Mesenchymal stem cell (in vitro differentiated cells and primary cell): ENCODE results near the gene RAET1G.
"Not testable (repeated sequence)": the region's sequence is repeated elsewhere in the genome, so short reads cannot be mapped to it uniquely, and the experiment has no call there.

Experiments
- DNase-seq: peaks from one replicate; pipeline ENCODE4 v3.0.0-alpha.2; 2013
- H2AFZ ChIP-seq: one replicate; pipeline ENCODE4 v1.6.1; 2013; ENCODE audit warnings: low read depth, mild to moderate bottlenecking, control low read depth, inconsistent platforms, low read length, moderate library complexity
- H2AK5ac ChIP-seq: 2 replicates; pipeline ENCODE4 v1.6.1; 2013; ENCODE audit warnings: low read length, moderate library complexity, mild to moderate bottlenecking, inconsistent platforms; ENCODE audit not compliant: severe bottlenecking
- H2BK120ac ChIP-seq: one replicate; pipeline ENCODE4 v1.6.1; 2013; ENCODE audit warnings: low read depth, mild to moderate bottlenecking, inconsistent platforms, low read length, moderate library complexity
- H2BK12ac ChIP-seq, 2 experiments: one replicate each; pipeline ENCODE4 v1.6.1; 2013; ENCODE audit warnings: inconsistent platforms in 2 of 2, low read length in 2 of 2, mild to moderate bottlenecking in 2 of 2, moderate library complexity in 2 of 2, control low read depth in 1 of 2
- H2BK15ac ChIP-seq: one replicate; pipeline ENCODE4 v1.6.1; 2013; ENCODE audit warnings: mild to moderate bottlenecking, low read depth, inconsistent platforms; ENCODE audit not compliant: poor library complexity, severe bottlenecking
- H2BK5ac ChIP-seq: 2 replicates; pipeline ENCODE4 v1.6.1; 2013; ENCODE audit warnings: low read depth, mild to moderate bottlenecking, low read length, control low read depth, inconsistent platforms; ENCODE audit not compliant: poor library complexity, severe bottlenecking
- H3K14ac ChIP-seq, 2 experiments: one replicate each; pipeline ENCODE4 v1.6.1; 2013; ENCODE audit warnings: inconsistent platforms in 2 of 2, low read length in 2 of 2, control low read depth in 1 of 2, mild to moderate bottlenecking in 1 of 2, moderate library complexity in 1 of 2
- H3K18ac ChIP-seq, 2 experiments: one replicate each; pipeline ENCODE4 v1.6.1; 2013; ENCODE audit warnings: inconsistent platforms in 2 of 2, low read length in 2 of 2, control low read depth in 1 of 2, low read depth in 1 of 2, mild to moderate bottlenecking in 1 of 2
- H3K23ac ChIP-seq, 2 experiments: one replicate each; pipeline ENCODE4 v1.6.1; 2013; ENCODE audit warnings: inconsistent platforms in 2 of 2, low read length in 2 of 2, mild to moderate bottlenecking in 2 of 2, moderate library complexity in 2 of 2, control low read depth in 1 of 2
- H3K27ac ChIP-seq: 2 replicates; pipeline ENCODE4 v1.5.1; 2013; ENCODE audit warnings: mild to moderate bottlenecking, moderate library complexity, low read length, control low read depth, inconsistent platforms; ENCODE audit not compliant: poor library complexity, severe bottlenecking
- H3K27me3 ChIP-seq, 2 experiments: 2 replicates each; pipeline versions ENCODE4 v1.6.1 to v1.7.0; 2013; ENCODE audit warnings: low read length in 2 of 2, mild to moderate bottlenecking in 2 of 2, moderate library complexity in 2 of 2, control low read depth in 1 of 2, inconsistent platforms in 1 of 2; ENCODE audit not compliant: control insufficient read depth in 1 of 2, insufficient read depth in 1 of 2
- H3K36me3 ChIP-seq, 2 experiments: 2 replicates each; pipeline versions ENCODE4 v1.6.1 to v1.7.0; 2013; ENCODE audit warnings: low read length in 2 of 2, control low read depth in 1 of 2, inconsistent platforms in 1 of 2, low read depth in 1 of 2, mild to moderate bottlenecking in 1 of 2; ENCODE audit not compliant: insufficient read depth in 2 of 2, control insufficient read depth in 1 of 2
- H3K4ac ChIP-seq, 2 experiments: one replicate each; pipeline ENCODE4 v1.6.1; 2013; ENCODE audit warnings: inconsistent platforms in 2 of 2, low read length in 2 of 2, mild to moderate bottlenecking in 2 of 2, moderate library complexity in 2 of 2, control low read depth in 1 of 2, low read depth in 1 of 2
- H3K4me1 ChIP-seq: 2 replicates; pipeline ENCODE4 v1.6.1; 2013; ENCODE audit warnings: low read depth, low read length, control low read depth; ENCODE audit not compliant: control insufficient read depth, insufficient read depth
- H3K4me2 ChIP-seq: 2 replicates; pipeline ENCODE4 v1.6.1; 2013; ENCODE audit warnings: low read length, mild to moderate bottlenecking, inconsistent platforms; ENCODE audit not compliant: poor library complexity, severe bottlenecking
- H3K4me3 ChIP-seq, 2 experiments: 2 replicates each; pipeline versions ENCODE4 v1.5.1 to v1.7.0; 2013; ENCODE audit warnings: low read length in 2 of 2, mild to moderate bottlenecking in 2 of 2, control low read depth in 1 of 2, low read depth in 1 of 2; ENCODE audit not compliant: insufficient read depth in 1 of 2
- H3K79me1 ChIP-seq: replicated peaks from 2 replicates; pipeline ENCODE4 v1.6.1; 2013; ENCODE audit warnings: mild to moderate bottlenecking, control low read depth, low read length, inconsistent platforms; ENCODE audit not compliant: poor library complexity, severe bottlenecking
- H3K9ac ChIP-seq: 2 replicates; pipeline ENCODE4 v1.7.0; 2013; ENCODE audit warnings: mild to moderate bottlenecking, low read length, moderate library complexity
- H3K9me3 ChIP-seq: 2 replicates; pipeline ENCODE4 v1.7.0; 2013; ENCODE audit warnings: mild to moderate bottlenecking, low read length; ENCODE audit not compliant: control insufficient read depth
- H4K8ac ChIP-seq: one replicate; pipeline ENCODE4 v1.6.1; 2013; ENCODE audit warnings: inconsistent platforms, mild to moderate bottlenecking, low read length, moderate library complexity
- H4K91ac ChIP-seq: one replicate; pipeline ENCODE4 v1.6.1; 2013; ENCODE audit warnings: mild to moderate bottlenecking, low read length, inconsistent platforms
- WGBS: methylation state at CpG from one replicate; pipeline ENCODE4 v1.1.7; 2013; ENCODE audit warnings: mixed read lengths; 5-methylcytosine and 5-hydroxymethylcytosine counted together

Gene RAET1G

DNA sequence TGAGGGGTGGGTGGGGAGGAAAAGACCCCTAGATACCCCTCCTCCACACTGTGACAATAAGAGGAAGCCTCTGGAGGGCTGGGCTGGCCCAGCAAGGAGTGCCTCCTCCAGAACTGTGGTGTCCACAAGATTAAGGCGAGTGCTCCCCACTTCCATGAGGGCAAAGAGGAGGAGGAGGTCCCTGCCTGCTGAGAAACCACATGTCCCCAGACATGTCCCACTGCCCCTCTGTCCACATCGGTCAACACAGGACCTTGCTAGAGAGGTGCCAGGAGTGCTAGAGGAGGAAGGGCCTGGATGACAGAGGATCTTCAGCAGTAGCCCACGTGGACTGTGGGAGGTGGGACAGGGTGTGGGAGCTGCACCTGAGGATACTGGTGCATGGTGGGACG lies 3.1 kb downstream of the RAET1G start:
- DNase-seq, result no peak
- H2BK120ac ChIP-seq, result no peak overlapping the region
- no peak overlapping the region for H3K4me3 ChIP-seq
- no peak overlapping the region for H2AK5ac ChIP-seq
- H2BK12ac ChIP-seq, result no peak overlapping the region
- peaks cover 0 to 4% of the 10 kb centered on the region in 2 experiments for H3K36me3 ChIP-seq
- no peak overlapping the region for H4K91ac ChIP-seq
- no peak overlapping the region for H3K9ac ChIP-seq
- no peak overlapping the region for H2AFZ ChIP-seq
- H3K4me2 ChIP-seq, result no peak overlapping the region
- no peak overlapping the region for H2BK15ac ChIP-seq
- no peaks in the 10 kb centered on the region for H3K79me1 ChIP-seq
- no peaks in the 10 kb centered on the region for H3K9me3 ChIP-seq
- WGBS, result 69% methylated on average over 4 of the region's 4 CpGs
- no peak overlapping the region for H3K14ac ChIP-seq
- H3K27me3 ChIP-seq, result peaks cover 0 to 43% of the 10 kb centered on the region in 2 experiments
- no peak overlapping the region for H3K4ac ChIP-seq
- peaks cover 13% of the 10 kb centered on the region for H3K4me1 ChIP-seq
- no peak overlapping the region for H3K18ac ChIP-seq
- H3K23ac ChIP-seq, result no peak overlapping the region
- H3K27ac ChIP-seq, result no peak overlapping the region
- no peak overlapping the region for H2BK5ac ChIP-seq
- no peak overlapping the region for H4K8ac ChIP-seq

DNA sequence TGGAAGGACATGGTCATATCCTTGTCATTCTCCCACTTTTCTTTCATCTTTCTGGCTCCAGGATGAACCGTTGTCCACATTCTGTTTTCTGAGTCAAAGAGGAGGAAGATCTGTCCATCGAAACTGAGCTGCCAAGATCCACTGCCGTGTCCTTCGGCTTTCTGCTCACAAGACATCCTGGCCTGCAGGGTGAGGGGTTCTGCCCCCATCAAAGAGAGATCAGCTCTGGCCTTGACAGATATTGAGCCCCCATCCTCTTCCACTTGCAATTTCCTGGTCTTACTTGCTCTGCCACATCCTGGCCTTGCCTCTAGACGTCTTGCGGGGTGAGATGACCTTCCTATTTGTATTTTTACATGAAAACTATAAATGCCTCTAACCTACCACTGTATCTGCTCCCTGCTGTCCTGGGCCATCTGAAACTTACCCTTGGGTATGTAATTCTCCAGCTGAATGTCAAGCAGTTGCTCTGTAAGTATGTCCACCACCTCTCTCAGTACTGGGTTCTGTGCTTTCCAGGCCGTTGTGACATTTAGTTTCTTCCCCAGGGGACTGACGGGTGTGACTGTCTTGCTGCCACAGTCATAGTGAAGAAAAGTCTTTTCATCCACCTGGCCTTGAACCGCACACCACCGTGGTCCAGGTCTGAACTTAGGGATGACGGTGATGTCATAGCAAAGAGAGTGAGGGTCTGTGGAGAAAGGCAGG lies 3.6 kb downstream of the RAET1G start:
- DNase-seq, H3K79me1 ChIP-seq, H3K9ac ChIP-seq, H4K91ac ChIP-seq, H3K27ac ChIP-seq, H3K9me3 ChIP-seq, H2BK120ac ChIP-seq, H2BK12ac ChIP-seq, H3K23ac ChIP-seq, H4K8ac ChIP-seq, H3K36me3 ChIP-seq, H2AK5ac ChIP-seq, H3K4me2 ChIP-seq, H3K14ac ChIP-seq, H2BK15ac ChIP-seq, H3K4ac ChIP-seq, H3K4me3 ChIP-seq, H2BK5ac ChIP-seq, H3K18ac ChIP-seq, H2AFZ ChIP-seq: not testable (repeated sequence)
- 87% methylated on average over 7 of the region's 11 CpGs for WGBS
- Histone ChIP-seq H3K4me1 (peaks cover 13% of the 10 kb centered on the region), H3K27me3 (peaks cover 0 to 43% of the 10 kb centered on the region in 2 experiments)

DNA sequence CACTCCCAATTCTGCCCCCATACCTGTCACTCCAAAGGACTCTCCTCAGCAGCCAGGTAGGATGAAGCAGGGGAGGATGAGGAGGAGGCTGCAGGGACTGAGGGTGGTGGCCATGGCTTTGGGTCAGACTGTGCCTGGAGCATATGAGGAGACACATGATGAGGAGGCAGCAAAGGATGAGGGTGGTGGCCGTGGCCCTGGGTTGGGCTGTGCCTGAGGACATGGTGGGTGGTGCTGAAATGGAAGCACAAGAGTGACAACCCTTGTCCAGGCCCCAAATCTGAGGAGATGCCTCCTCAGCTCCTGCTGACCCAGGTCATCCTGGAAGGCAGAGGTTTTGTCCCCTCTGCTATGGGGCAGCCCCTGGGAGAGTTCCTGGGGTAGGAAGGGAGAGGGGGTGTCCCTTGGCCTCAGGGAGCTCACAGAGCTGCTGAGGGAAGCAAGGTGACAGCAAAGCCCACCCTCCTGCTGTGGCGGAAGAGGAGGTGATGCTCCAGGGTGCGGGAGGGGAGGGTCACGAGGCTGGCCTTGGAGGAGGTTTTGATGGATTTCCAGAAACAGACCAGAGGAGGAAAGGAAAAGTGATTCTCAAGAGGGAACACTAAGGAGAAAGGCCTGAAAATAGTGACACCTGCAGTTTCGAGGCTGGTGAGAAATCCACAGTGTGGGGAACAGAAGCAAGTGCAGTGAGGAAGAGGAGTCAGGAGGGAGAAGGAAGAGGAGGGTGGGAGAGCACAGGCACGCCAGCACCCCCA lies 4.6 kb downstream of the RAET1G start:
- Histone ChIP-seq H2BK5ac (no peak overlapping the region), H3K9ac (no peak overlapping the region), H3K9me3 (no peaks in the 10 kb centered on the region), H3K4me2 (no peak overlapping the region), H2AFZ (no peak overlapping the region), H2BK15ac (no peak overlapping the region), H3K27me3 (peaks cover 0 to 52% of the 10 kb centered on the region in 2 experiments), H3K4ac (no peak overlapping the region), H3K4me1 (peaks cover 9% of the 10 kb centered on the region), H3K18ac (no peak overlapping the region), H4K8ac (no peak overlapping the region), H2BK12ac (no peak overlapping the region), H3K36me3 (peaks cover 0 to 4% of the 10 kb centered on the region in 2 experiments), H2AK5ac (no peak overlapping the region), H3K23ac (no peak overlapping the region), H3K27ac (no peak overlapping the region), H4K91ac (no peak overlapping the region), H3K4me3 (no peak overlapping the region), H3K79me1 (no peaks in the 10 kb centered on the region), H2BK120ac (no peak overlapping the region), H3K14ac (no peak overlapping the region)
- 62% methylated on average over 6 of the region's 6 CpGs for WGBS
- DNase-seq, result no peak

DNA sequence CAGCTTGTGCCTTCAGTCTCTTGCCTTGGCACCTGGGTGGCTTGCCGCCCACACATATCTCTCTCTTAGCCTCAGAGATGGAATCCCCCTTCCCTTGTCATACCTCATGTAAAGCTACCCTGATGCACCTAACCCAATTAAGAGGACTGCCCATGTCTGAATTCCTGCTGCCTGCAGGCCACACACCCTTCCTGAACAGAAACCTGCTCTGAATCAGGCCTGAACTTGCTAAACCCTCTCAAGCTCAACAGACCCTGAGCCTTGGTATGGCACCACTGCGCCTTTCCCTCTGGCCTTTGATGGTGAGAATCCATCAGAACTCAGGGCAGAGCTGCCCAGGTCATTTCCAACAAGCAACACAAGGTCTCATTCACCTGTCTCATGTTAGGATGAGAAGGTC lies 5.2 kb downstream of the RAET1G start:
- no peak overlapping the region for H3K4me2 ChIP-seq
- H3K18ac ChIP-seq, result no peak overlapping the region
- DNase-seq, result no peak
- peaks cover 0 to 59% of the 10 kb centered on the region in 2 experiments for H3K27me3 ChIP-seq
- no peak overlapping the region for H2BK5ac ChIP-seq
- no peak overlapping the region for H3K14ac ChIP-seq
- H4K8ac ChIP-seq, result no peak overlapping the region
- H3K4me1 ChIP-seq, result peaks cover 5% of the 10 kb centered on the region
- H2BK12ac ChIP-seq, result peak overlapping the region in 1 of 2 experiments; percentile 35
- no peak overlapping the region for H3K23ac ChIP-seq
- no peak overlapping the region for H3K4ac ChIP-seq
- no peak overlapping the region for H2BK15ac ChIP-seq
- H3K9me3 ChIP-seq, result no peaks in the 10 kb centered on the region
- H2BK120ac ChIP-seq, result no peak overlapping the region
- no peak overlapping the region for H4K91ac ChIP-seq
- 69% methylated on average over 2 of the region's 2 CpGs for WGBS
- no peak overlapping the region for H3K27ac ChIP-seq
- H2AK5ac ChIP-seq, result no peak overlapping the region
- no peak overlapping the region for H3K9ac ChIP-seq
- H3K4me3 ChIP-seq, result no peak overlapping the region
- H3K79me1 ChIP-seq, result no peaks in the 10 kb centered on the region
- H2AFZ ChIP-seq, result no peak overlapping the region
- peaks cover 0 to 4% of the 10 kb centered on the region in 2 experiments for H3K36me3 ChIP-seq
